ENCODE results near the gene XIRP2.
"Not testable (repeated sequence)": the region's sequence is repeated elsewhere in the genome, so short reads cannot be mapped to it uniquely, and the experiment has no call there.

The XIRP2 gene

DNA sequence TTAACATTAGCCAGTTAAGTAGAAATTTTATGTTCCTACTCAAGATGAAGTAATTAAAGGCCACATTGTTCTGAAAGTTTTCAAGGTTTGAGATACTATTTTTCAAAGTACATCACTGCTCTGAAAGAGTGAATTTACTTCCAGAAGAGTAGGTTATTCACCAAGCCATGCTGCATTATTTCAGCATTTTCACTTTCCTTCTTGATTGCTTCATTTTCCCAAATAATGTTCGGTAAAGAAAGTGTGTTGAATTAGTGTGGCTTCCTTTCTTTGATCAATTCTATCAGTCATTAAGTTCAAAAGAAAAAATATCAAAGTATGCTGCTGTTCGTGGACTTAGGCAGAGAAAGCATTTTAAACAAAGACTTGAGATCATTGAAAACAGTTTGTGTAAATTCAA lies 310.3 kb downstream of the XIRP2 start:
- no peak for DNase-seq (ENCODE audit: low read depth)

DNA sequence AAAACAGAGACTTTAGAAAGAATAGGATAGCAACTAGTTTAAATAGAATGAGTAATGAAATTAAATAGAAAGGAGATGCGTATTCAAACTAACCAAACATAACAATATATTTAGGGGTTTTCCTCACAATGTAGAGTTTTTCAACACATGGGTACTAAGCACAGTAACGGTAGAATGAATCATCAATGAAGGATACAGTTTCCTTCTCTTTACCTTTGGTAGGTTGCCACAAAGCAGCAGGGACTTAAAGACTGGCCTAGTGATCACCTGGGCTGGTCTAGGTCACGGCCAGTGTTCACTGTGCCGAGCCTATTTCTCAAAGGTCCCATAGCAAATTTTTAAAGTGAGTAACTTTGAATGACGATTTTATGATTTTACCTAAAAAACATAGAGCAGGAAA lies 311.7 kb downstream of the XIRP2 start:
- DNase-seq (ENCODE audit: low read depth), result no peak

DNA sequence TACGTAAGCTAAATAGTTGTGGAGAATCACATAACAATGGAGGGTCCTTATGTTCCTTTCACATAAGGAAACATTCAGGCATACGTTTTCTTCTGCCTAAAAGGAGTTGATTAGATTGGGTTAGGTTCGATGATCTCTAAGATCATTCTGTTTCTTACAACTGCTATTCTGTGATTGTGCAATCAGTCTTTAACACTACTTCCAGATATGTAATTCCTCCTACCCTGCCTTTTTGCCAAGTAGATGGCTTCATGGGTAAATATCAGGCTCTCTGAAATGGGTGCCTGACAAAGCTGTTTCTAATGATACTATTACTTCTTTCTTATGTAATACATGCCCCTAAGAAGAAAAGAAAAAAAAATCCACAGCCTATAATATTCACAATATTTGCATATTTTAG lies 321.5 kb downstream of the XIRP2 start:
- DNase-seq (ENCODE audit: low read depth), result no peak

DNA sequence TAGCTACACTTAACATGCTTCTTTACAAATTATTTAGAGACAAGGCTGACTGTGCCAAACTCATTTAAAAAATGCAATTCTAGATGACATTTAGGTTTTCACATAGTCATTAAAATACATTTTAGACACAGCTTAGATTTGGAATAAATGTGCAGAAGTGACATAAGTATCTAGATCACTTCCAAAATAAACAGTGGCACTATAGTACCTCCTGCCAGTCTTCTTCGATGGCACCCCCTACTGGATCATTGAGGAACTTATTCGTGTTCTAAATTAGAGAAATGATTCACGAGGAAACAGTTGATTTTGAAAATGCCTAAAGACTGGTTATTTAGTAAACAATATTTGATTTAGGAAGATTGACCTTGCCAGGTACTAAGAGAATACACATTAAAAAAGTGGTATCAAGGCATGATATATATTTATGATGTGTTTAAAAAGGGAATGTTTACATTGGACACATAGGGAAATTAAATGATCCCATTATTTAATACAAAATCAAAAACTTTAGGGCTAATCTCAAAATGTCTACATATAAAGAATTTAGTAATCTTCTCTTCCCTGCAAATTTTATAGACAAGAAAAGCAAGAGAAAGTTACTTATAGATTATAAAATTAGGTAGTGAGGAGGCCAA lies 323.9 kb downstream of the XIRP2 start:
- no peak for DNase-seq (ENCODE audit: low read depth)

DNA sequence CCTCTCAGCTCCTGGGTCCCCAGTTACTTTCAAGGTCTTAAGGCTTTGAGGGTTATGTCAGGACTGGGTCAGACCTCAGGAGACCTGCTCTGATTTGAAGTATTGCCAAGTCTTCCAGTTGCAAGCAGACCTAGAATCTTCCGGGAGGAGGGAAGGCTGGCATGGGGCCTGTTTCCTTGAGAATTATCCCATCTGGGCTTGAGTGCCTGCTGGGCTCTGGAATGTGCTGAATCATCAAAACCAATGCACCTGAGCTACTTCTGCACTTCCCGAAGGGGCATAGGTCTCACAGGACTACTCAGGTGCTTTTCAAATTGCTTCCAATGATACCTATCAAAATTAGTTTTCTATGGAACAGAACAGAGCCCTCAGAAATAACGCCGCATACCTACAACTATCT lies 327.3 kb downstream of the XIRP2 start:
- DNase-seq (ENCODE audit: low read depth), result no peak

DNA sequence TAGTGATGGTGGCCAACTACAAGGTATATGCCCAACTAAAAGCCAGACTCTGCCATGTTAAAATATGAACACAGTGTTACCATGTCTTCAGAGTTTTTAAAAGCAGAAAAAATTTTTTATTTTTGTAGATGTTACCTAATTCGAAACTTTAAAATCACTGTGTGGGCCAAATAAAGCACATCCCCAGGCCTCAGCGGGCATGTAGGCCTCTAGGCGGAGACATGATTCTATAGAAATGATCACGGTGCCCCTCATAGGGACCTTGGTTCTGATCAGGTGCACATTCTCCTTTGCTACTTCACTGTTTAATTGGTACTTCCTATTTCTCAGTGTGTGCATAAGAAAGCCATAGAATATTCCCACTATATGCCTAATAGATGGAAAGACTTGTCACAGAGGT lies 349.2 kb downstream of the XIRP2 start:
- DNase-seq (ENCODE audit: low read depth), result no peak

DNA sequence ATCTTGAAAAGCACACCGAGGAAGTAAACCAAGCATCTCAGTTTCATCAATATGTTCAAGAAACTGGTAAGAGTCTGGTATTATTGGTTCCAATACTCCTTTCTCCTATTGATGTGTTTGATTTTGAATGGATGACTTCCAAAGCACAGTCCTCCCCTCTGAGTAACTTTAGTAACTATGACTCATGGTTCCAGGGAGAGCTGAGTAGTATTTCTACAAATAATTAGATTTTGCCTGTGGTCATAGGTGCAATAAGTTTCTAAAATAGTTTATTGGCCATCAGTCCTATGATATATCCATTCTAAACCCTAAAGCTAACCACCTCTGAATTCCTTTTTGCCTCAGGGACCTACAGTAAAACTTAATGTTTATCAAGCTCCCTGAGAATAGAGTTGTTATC lies 352.4 kb downstream of the XIRP2 start:
- no peak for DNase-seq (ENCODE audit: low read depth)

DNA sequence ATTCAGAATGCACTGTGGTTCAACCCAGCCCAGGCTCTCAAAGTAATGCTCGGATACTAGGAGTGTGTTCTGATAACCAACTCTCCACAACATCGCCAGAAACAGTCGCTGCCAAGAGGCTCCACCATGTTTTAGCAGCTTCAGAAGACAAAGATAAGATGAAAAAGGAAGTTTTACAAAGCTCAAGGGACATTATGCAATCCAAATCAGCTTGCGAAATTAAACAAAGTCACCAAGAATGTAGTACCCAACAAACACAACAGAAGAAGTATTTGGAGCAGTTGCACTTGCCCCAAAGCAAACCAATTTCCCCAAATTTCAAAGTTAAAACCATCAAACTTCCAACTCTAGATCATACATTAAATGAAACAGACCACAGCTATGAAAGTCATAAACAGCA lies 360.9 kb downstream of the XIRP2 start:
- DNase-seq (ENCODE audit: low read depth), result no peak

DNA sequence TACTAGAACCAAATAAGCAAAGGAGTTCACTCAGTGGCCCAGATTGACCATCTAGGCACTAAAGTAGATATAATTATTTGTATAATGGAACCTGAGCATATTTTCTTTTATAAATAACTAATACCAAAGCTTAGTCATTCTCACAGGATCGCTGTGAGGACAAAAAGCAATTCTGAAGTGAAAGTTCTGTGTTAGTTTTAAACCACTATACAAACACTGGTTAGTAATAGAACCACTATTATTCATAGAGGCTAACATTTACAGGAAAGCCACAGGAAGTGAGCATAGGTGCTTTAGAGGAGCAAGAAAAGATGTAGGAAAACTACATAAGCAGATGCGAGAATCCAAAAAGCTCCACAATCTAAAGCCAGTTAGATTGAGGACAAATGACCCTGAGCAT lies 364.7 kb downstream of the XIRP2 start:
- DNase-seq (ENCODE audit: low read depth), result no peak

DNA sequence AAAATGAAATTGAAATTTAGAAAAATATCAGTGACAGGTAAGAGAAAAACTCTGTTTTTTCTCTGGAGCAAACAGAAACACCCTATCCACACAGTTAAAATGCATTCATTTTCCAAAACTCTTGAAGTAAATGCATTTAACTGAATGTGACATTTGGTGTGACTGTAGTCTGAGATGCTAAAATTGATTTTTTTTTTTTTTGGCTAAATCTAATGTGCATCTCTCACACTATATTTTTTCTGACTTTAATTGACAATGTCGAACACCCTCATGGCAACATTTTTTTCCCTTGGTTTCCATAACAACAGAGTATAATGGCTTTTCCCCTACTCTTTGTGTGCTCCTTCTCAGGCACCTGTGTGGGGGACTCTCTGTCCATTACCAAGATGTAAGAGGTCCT lies 366.4 kb downstream of the XIRP2 start:
- no peak for DNase-seq (ENCODE audit: low read depth)

DNA sequence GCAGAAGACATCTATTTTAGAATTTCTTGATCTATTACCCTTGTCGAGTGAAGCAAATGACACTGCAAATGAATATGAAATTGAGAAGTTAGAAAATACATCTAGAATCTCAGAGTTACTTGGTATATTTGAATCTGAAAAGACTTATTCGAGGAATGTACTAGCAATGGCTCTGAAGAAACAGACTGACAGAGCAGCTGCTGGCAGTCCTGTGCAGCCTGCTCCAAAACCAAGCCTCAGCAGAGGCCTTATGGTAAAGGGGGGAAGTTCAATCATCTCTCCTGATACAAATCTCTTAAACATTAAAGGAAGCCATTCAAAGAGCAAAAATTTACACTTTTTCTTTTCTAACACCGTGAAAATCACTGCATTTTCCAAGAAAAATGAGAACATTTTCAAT lies 370.4 kb downstream of the XIRP2 start:
- no peak for DNase-seq (ENCODE audit: low read depth)

DNA sequence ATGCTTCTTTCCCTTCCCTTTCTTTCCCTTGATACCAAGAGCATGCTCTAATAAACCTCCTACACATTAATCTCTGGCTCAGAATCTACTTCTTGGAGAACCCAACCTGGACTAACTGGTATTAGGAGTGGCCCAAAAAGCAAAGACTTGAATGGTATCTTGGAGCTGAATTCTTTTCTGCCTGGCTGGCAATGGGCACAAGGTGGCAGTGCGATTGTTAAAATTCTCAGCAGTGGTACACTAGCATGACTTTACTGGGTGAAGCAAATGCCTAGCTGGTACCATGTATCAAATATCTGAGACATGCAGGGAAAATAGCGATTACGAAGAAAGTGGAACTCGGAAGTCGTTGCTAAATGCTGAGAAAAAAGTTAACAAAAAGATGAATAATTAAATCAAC lies 376.1 kb downstream of the XIRP2 start:
- no peak for DNase-seq (ENCODE audit: low read depth)

DNA sequence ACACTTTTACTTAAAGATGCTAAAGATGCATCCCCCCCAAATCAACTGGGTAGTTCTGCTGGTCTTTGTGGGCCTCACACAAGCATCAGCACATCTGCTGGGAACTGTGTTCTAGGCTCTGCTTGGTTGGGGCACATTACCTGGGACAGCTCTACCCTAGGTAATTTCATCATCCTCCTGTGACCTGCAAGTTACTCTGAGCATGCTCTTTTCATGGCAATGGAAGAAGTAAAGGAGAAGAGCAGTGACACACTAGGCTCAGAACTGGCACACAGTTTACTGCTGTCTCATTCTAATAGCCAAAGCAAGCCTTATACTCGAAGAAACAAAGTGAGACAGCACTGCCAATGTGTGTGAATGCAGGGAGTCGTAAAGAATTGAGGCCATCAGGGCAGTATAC lies 376.7 kb downstream of the XIRP2 start:
- DNase-seq (ENCODE audit: low read depth), result no peak

DNA sequence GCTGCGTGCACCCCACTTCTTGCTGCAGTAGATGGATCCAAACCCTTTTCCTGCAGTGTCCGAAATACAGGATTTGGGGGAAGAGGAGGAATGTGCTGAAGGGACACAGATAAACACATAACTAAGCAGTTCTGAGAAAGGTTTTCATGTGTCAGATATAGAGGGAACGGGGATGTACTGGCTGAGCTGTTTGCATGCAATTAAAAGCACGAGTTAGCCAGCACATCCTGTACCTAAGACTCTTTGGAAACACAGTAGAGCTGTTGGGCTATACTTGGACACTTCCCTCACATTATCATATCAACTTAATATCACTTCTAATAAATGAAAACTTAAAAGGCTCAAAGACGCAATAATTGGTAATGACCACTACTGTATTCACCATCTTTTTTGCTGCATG lies 377.4 kb downstream of the XIRP2 start:
- DNase-seq (ENCODE audit: low read depth), result no peak

DNA sequence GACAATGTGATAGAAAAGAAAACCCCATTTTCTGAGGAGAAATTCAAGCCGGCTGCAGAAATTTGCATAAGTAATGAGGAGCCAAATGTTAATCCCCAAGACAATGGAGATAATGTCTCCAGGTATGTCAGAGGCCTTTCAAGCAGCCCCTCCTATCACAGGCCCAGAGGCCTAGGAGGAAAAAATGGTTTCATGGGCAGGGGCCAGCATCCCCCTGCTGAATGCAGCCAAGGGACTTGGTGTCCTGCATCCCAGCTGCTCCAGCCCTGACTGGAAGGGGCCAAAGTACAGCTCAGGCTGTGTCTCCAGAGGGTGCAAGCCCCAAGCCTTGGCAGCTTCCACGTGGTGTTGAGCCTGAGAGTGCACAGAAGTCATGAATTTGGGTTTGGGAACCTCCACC lies 380.0 kb downstream of the XIRP2 start:
- not testable (repeated sequence) for DNase-seq (ENCODE audit: low read depth)

DNA sequence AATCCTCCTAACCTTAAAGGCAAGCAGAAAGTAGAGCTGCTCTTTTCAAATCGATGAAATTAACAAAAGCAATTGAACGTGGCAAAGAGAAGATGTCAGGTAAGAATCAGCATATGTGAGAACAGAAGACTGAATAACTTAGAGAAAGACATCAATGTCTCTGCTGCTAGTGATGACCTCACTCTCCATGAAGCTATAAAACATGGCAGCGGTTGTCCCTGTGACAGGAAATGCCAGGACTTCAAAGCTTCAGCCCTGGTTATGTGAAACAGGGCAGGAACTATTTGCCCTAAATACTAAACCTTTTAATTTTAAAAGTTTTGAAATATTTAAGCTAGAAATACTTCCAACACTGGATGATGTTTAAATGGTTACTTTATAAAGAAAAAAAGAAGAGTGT lies 383.7 kb downstream of the XIRP2 start:
- DNase-seq (ENCODE audit: low read depth), result no peak

DNA sequence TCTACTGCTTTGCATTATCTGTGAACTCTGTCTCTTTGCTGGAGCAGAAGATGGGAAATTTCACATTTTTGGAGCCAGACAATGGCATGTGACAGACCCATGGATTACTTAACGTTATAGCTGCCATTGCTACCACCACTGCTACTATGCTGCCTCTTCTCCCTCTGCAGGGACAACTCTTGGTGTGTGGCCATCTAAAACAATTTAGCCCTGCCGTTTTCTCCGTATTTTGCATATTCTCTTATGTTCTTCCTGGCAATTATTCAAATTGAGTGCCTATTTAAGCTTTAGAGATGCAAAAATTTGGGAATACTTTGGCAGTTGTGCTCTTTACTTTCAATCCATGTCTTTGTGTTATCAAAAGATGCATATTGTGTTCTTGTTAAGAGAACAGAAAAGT lies 386.8 kb downstream of the XIRP2 start:
- no peak for DNase-seq (ENCODE audit: low read depth)

DNA sequence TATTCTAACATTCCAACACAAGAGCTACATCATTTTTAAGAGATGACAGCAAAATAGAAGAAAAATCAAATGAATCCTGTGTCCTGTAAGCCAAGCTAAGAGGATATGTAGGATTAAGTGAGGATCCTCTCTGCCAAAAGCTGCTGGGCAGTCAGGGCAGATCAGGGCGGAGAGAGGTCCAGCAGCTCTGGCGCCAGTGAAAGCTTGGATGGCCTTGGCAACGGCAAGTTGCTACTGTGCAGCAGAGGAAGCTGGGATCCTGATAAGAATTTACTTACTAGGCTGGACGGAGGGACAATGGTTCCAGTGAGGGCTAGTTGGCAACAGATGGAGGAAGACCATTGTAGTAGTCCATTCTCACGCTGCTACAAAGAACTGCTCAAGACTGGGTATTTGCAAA lies 391.5 kb downstream of the XIRP2 start:
- DNase-seq (ENCODE audit: low read depth), result no peak

DNA sequence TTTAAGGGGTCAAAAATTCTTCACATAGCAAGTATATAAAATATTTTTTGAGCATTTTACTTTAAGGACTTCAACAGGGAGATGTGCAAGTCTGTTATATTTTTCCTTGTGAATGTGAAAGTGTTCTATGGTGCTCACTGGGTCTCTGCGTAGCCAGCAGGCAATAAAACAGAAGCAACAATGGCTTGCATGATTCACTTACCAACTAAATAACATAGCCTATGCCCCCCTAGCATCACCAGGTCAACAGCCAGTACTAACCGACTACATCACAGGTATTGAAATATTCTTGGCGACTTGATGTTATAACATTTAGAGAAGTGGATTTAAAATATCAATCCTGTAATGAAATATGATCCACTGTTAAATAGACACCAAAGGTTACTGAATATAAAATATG lies 398.9 kb downstream of the XIRP2 start:
- no peak for DNase-seq (ENCODE audit: low read depth)

DNA sequence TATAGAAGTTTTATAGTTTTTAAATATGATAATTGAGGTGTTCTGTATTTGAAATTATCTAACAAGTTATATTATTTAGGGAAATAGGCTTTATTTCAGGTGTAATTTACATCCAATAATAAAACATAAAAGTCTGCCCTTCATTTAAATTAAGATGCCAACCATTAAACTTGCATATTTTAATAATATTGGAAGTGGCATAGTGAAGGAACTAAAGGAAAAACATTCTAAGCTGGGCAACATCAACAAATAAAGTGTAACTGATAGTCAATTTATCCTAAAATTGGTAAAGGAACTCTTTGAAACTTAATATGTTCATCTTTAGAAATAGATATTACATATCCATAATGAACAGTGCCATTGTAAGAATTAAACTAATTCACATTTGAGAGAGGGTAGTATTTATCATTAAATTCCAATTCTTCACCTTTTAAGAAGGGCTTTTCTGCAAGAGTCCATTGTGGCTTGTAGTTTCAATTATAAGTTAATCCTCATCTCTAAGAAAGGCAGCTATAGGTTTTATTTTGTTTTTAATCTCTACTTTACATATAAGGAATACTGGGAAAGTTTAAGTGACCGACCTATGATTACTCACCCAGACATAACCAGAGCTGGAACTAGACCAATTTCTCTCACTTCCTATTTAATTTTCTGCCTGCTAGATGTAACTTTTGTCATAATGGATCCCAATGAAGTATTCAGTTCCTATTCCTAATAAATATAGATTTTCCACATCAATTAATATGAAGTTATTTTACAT lies 401.6 kb downstream of the XIRP2 start:
- DNase-seq (ENCODE audit: low read depth), result no peak

DNA sequence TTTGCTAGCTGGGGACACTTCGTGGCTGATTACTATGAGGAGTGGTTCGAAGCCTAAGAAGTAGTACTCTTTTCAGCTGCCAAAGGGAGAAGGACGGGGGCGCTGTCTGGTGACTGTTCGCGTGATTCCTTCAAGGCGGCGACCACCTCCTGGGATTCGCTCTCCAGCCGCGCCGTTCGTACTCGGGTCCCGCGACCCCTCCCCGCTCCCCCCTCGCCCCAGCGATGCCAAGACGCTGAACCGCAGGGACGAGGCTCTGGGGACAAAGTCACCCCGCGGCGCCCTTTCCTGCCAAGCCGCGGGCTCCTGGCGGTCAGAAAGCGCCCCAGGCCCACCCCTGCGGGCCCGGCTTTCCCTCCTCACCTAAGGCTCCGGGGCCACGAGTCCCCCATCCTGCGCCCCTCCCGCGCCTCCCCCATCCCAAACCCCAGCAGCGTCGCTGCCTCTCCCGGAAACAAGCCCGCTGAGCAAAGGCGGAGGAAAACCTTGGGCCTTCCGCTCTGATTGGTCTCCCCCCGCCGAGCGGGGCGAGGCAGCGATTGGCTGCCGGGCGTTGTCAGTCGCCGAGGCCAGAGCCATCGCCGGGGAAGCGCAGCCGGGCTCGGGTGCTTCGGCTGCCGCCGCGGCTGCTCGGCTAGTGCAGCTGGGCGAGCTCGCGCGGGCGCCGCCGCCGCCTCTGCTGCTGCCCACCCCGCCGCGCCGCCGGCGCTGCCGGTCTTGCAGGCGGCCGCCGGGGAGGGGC lies 404.3 kb downstream of the XIRP2 start, which contains the start of gene B3GALT1:
Gene B3GALT1 (plus strand): TSS at position 572 of the 742 bp plus-strand sequence.
- DNase-seq (ENCODE audit: low read depth), result peak; percentile 52

DNA sequence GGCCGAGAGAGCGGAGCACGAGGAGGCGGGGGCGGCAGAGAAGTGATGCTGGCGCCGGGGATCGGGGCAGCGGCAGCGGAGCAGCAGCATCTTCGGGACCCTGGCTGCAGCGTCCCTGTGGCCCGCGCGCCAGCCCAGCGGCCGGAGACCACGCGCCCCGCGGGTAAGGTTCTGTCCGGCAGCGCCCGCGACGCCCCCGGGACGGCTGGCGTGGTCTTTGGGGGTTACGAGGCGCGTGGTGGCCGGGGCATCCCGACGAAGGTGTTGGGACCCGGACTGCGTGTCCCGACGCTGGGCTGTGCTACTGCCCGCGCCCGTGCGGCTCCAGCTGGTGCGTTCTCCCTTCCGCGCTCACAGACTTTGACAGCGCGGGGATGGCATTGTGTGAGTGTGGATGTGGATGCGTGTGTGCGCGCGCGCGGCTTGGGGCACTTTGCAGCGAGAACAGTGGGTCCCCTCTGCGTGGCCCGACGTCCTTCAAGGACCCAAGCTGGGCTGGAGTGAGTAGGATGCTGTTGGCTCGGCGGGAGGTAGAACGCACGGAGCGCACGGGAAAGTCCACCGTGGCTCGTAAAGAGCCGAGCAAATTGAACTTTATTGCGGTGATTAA lies 405.0 kb downstream of the XIRP2 start:
- no peak for DNase-seq (ENCODE audit: low read depth)

All from stimulated activated CD8-positive, alpha-beta memory T cell treated with anti-CD3 and anti-CD28 coated beads, Interleukin-4, amount 100 ng/mL, for 24 hours (primary cell).